MV-4-11 (cell line): ENCODE results near the gene USP11.

Experiments
- DNase-seq: peaks from one replicate; lab custom pipeline; 2025; lab: John Stamatoyannopoulos, UW

USP11 gene

GRCh38 chrX:47204970-47205369 is 27.8 kb upstream of the USP11 start:
- no peak for DNase-seq

GRCh38 chrX:47206316-47206715 is 26.5 kb upstream of the USP11 start:
- DNase-seq = no peak

GRCh38 chrX:47208108-47208507 is 24.7 kb upstream of the USP11 start:
- no peak for DNase-seq

- DNase-seq = no peak
Observed at GRCh38 chrX:47209508-47210238, 23.1 kb upstream of the USP11 start.

- no peak for DNase-seq
Observed at GRCh38 chrX:47210661-47211425, 22.0 kb upstream of the USP11 start.

GRCh38 chrX:47212381-47213293 is 20.2 kb upstream of the USP11 start:
- DNase-seq = no peak

GRCh38 chrX:47214435-47215077 is 18.3 kb upstream of the USP11 start:
- DNase-seq = no peak

GRCh38 chrX:47215291-47215900 is 17.4 kb upstream of the USP11 start:
- DNase-seq = no peak

GRCh38 chrX:47216393-47216925 is 16.4 kb upstream of the USP11 start:
- DNase-seq = no peak

GRCh38 chrX:47217121-47217851 is 15.5 kb upstream of the USP11 start:
- DNase-seq = peak; percentile 53

- peak; percentile 96 for DNase-seq
Observed at GRCh38 chrX:47217852-47218279, 14.9 kb upstream of the USP11 start.

- peak; percentile 67 for DNase-seq
Observed at GRCh38 chrX:47218280-47218919, 14.4 kb upstream of the USP11 start, which contains the start of gene CDK16. Gene CDK16, plus strand, starts transcription at chrX:47218681. Its CDS starts 4,877 bp downstream, at chrX:47223558.

GRCh38 chrX:47218920-47219815 is 13.6 kb upstream of the USP11 start:
- no peak for DNase-seq

- DNase-seq = no peak
Observed at GRCh38 chrX:47221756-47222155, 11.1 kb upstream of the USP11 start.

- no peak for DNase-seq
Observed at GRCh38 chrX:47222751-47223350, 10.0 kb upstream of the USP11 start.

- DNase-seq = no peak
Observed at GRCh38 chrX:47223476-47224250, 9.1 kb upstream of the USP11 start.

GRCh38 chrX:47224266-47224895 is 8.4 kb upstream of the USP11 start:
- no peak for DNase-seq
